Subcutaneous abdominal adipose tissue (tissue), 5 donors: ENCODE data around the gene KRTAP12-1.

Source experiments
- H3K27ac ChIP-seq: one replicate; pipeline ENCODE4 v1.7.0; 2013; ENCODE audit warnings: low read depth, mild to moderate bottlenecking, inconsistent platforms, low read length, moderate library complexity
- H3K27me3 ChIP-seq, 5 donors: one replicate each; pipeline ENCODE4 v1.7.0; 2013; ENCODE audit warnings: low read length in 5 of 5, inconsistent platforms in 1 of 5; ENCODE audit not compliant: control insufficient read depth in 5 of 5, insufficient read depth in 4 of 5
- H3K36me3 ChIP-seq, 5 donors: one replicate each; pipeline ENCODE4 v1.7.0; 2013; ENCODE audit warnings: low read length in 5 of 5; ENCODE audit not compliant: control insufficient read depth in 5 of 5, insufficient read depth in 5 of 5
- H3K4me1 ChIP-seq, 5 donors: one replicate each; pipeline ENCODE4 v1.7.0; 2013; ENCODE audit warnings: low read length in 5 of 5, mild to moderate bottlenecking in 3 of 5, moderate library complexity in 1 of 5; ENCODE audit not compliant: control insufficient read depth in 5 of 5, insufficient read depth in 5 of 5
- H3K4me3 ChIP-seq, 5 donors: one replicate each; pipeline ENCODE4 v1.7.0; 2013; ENCODE audit warnings: low read length in 5 of 5, low read depth in 1 of 5
- H3K9ac ChIP-seq, 5 donors: one replicate each; pipeline ENCODE4 v1.7.0; 2013; ENCODE audit warnings: low read length in 5 of 5, mild to moderate bottlenecking in 4 of 5, moderate library complexity in 3 of 5
- H3K9me3 ChIP-seq, 5 donors: one replicate each; pipeline ENCODE4 v1.7.0; 2013; ENCODE audit warnings: low read length in 5 of 5; ENCODE audit not compliant: control insufficient read depth in 5 of 5
- donor health status: healthy.
- donor health status: healthy.
- donor health status: healthy.
- donor health status: healthy.
- donor health status: healthy.

Gene KRTAP12-1

GRCh38 chr21:44636209-44637017 is 45.5 kb downstream of the KRTAP12-1 start:
- Histone ChIP-seq H3K4me1 (no peaks in the 10 kb centered on the region), H3K9me3 (peaks cover 2 to 21% (median 17%) of the 10 kb centered on the region in 5 donors), H3K36me3 (no peaks in the 10 kb centered on the region), H3K4me3 (no peak overlapping the region), H3K27ac (no peak overlapping the region), H3K27me3 (peaks cover 9 to 21% (median 13%) of the 10 kb centered on the region in 5 donors), H3K9ac (no peak overlapping the region)

DNA sequence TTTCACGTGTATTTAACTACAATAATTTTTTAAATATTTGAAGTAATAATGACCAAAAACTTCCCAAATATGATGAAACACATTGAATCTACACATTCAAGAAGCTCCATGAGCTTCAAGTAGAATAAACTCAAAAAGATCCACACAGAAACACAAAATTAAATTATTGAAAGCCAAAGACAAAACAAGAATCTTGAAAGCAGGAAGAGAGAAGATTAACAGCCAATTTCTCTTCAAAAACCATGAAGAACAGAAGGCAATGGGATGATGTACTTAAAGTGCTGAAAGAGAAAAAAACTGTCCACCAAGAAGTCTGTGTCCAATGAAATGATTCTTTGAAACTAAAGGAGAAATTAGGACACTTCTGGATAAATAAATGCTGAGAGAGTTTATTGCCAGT is 49.9 kb downstream of the KRTAP12-1 start:
- Histone ChIP-seq H3K27me3 (peaks cover 12 to 21% (median 18%) of the 10 kb centered on the region in 5 donors), H3K4me1 (peaks cover 0 to 3% (median 0%) of the 10 kb centered on the region in 5 donors), H3K9me3 (peaks cover 4 to 23% (median 17%) of the 10 kb centered on the region in 5 donors), H3K27ac (no peak overlapping the region), H3K36me3 (no peaks in the 10 kb centered on the region), H3K9ac (no peak overlapping the region), H3K4me3 (no peak overlapping the region)
